HepG2 (cell line): Measurements from ENCODE around the gene POMT1. TPM values are rescaled to one million over a fixed set of nuclear protein-coding genes. Genes with fewer than 3 reads are reported as not detected.
A peak's percentile ranks its signal among the peaks of the same experiment; 100 is the strongest.

Source experiments
- ATAC-seq: fragments of 200-7000 bp; cut with Tn5 transposase; 3 replicates; pipeline ENCODE4 v1.9.1; 2020; ENCODE audit warnings: mild to moderate bottlenecking, moderate library complexity
- BruUV-seq: library from RNA; stranded (reverse); fragments of 400-500 nt; replicated peaks from 2 replicates; lab custom pipeline; 2021; lab: Mats Ljungman, UMichigan
- CTCF ChIA-PET: fragments of 300-600 bp; formaldehyde crosslinking; extraction: SDS; loops from one replicate; lab custom pipeline; 2021; ENCODE audit warnings: low total read pairs, inconsistent platforms, low intra/inter-chr PET ratio; lab: Yijun Ruan, JAX
- POLR2A ChIA-PET: fragments of 350-600 bp; sonication (Branson Sonifier 250); formaldehyde crosslinking; loops from one replicate; lab custom pipeline; 2020; ENCODE audit warnings: antibody characterized with exemption, inconsistent platforms; lab: Yijun Ruan, JAX
- DNase-seq: peaks from one replicate; pipeline ENCODE4 v3.0.0-alpha.2; 2015; ENCODE audit warnings: low spot score
- FAIRE-seq: peaks from 3 replicates; lab custom pipeline; 2011; peaks lifted over from hg19 to GRCh38; lab: Jason Lieb, UNC
- H2AFZ ChIP-seq: one replicate; pipeline ENCODE4 v1.6.1; 2011; ENCODE audit warnings: low read length, inconsistent platforms
- H3K27ac ChIP-seq: fragments of 300-600 bp; 3 replicates; pipeline ENCODE4 v1.8.0; 2011; ENCODE audit warnings: mixed run types, mild to moderate bottlenecking, mixed read lengths, low read length, inconsistent platforms; ENCODE audit not compliant: insufficient read depth; ENCODE audit errors: extremely low read length
- H3K27me3 ChIP-seq, 2 experiments: fragments of 200-600 bp in 1 of 2; 2 replicates in 1 of 2; 3 replicates in 1 of 2; pipeline versions ENCODE4 v1.6.0 to v1.8.0; 2011; ENCODE audit warnings: low read length in 2 of 2, mild to moderate bottlenecking in 2 of 2, moderate library complexity in 2 of 2, inconsistent platforms in 1 of 2; ENCODE audit not compliant: insufficient read depth in 2 of 2, control insufficient read depth in 1 of 2
- H3K36me3 ChIP-seq, 2 experiments: fragments of 200-600 bp in 1 of 2; replicated peaks in 1 of 2; 2 replicates in 1 of 2; 3 replicates in 1 of 2; pipeline versions ENCODE4 v1.5.1 to v1.8.0; 2011; ENCODE audit warnings: low read length in 2 of 2, inconsistent platforms in 1 of 2; ENCODE audit not compliant: insufficient read depth in 2 of 2, control insufficient read depth in 1 of 2
- H3K4me1 ChIP-seq: 2 replicates; pipeline ENCODE4 v1.5.1; 2012; ENCODE audit warnings: low read length, inconsistent platforms; ENCODE audit not compliant: insufficient read depth
- H3K4me2 ChIP-seq: 2 replicates; pipeline ENCODE4 v1.6.0; 2011; ENCODE audit warnings: low read depth, low read length, inconsistent platforms
- H3K4me3 ChIP-seq, 3 experiments: fragments of 200-600 bp in 1 of 3; sonication (generic), shearing (Covaris generic) in 1 of 3; replicated peaks in 1 of 3; 2 replicates each; pipeline ENCODE4 v1.5.1; 2011 to 2016; ENCODE audit warnings: low read length in 3 of 3, inconsistent platforms in 2 of 3, low read depth in 2 of 3, mild to moderate bottlenecking in 2 of 3, control low read depth in 1 of 3, mixed read lengths in 1 of 3; ENCODE audit not compliant: insufficient read depth in 1 of 3
- H3K79me2 ChIP-seq: one replicate; pipeline ENCODE4 v1.6.1; 2011; ENCODE audit warnings: low read length, inconsistent platforms; ENCODE audit not compliant: insufficient read depth
- H3K9ac ChIP-seq: 2 replicates; pipeline ENCODE4 v1.6.0; 2011; ENCODE audit warnings: mild to moderate bottlenecking, low read depth, low read length, inconsistent platforms; ENCODE audit not compliant: insufficient read depth
- H3K9me3 ChIP-seq: 2 replicates; pipeline ENCODE4 v1.5.1; 2012; ENCODE audit warnings: mild to moderate bottlenecking, low read length
- H4K20me1 ChIP-seq: 2 replicates; pipeline ENCODE4 v1.6.0; 2011; ENCODE audit warnings: inconsistent platforms, mild to moderate bottlenecking, low read length, moderate library complexity; ENCODE audit not compliant: insufficient read depth
- AGO2 ChIP-seq: fragments of 200-400 bp; formaldehyde crosslinking; optimal IDR thresholded peaks from 2 replicates; pipeline ENCODE3; 2017; ENCODE audit warnings: mild to moderate bottlenecking, low read depth, low read length, moderate library complexity
- MXD1 ChIP-seq: sonication (generic); formaldehyde crosslinking; IDR thresholded peaks from 2 replicates; pipeline ENCODE4 v1.4.0; 2020; ENCODE audit warnings: mild to moderate bottlenecking, missing genetic modification reagents
- RBM22 ChIP-seq: fragments of 200-400 bp; formaldehyde crosslinking; optimal IDR thresholded peaks from 2 replicates; pipeline ENCODE3; 2017; ENCODE audit warnings: mild to moderate bottlenecking, low read length, moderate library complexity
- TFE3 ChIP-seq: IDR thresholded peaks from 2 replicates; pipeline ENCODE4 v1.6.1; 2016
- ZBTB39 ChIP-seq: sonication (generic); formaldehyde crosslinking; IDR thresholded peaks from 2 replicates; pipeline ENCODE4 v1.5.0; 2020; ENCODE audit warnings: missing genetic modification reagents
- ZC3H4 ChIP-seq: sonication (generic); formaldehyde crosslinking; IDR thresholded peaks from 2 replicates; pipeline ENCODE4 v1.4.0; 2020; ENCODE audit warnings: missing genetic modification reagents, borderline replicate concordance
- ZNF3 ChIP-seq: IDR thresholded peaks from 2 replicates; pipeline ENCODE4 v1.7.0; 2017; ENCODE audit warnings: inconsistent platforms
- ZSCAN31 ChIP-seq: sonication (generic); formaldehyde crosslinking; IDR thresholded peaks from 2 replicates; pipeline ENCODE4 v1.5.0; 2020; ENCODE audit warnings: low read depth, mild to moderate bottlenecking, missing genetic modification reagents
- WGBS: methylation state at CpG from one replicate; pipeline ENCODE4 v1.1.6; 2017; ENCODE audit warnings: low lambda C conversion rate; 5-methylcytosine and 5-hydroxymethylcytosine counted together
- in situ Hi-C: cut with HindIII; loops from 2 replicates; pipeline ENCODE4 v1.10.0; 2017; ENCODE audit warnings: low pct_unique_long_range_greater_than_20kb; ENCODE audit not compliant: extremely low pct_ligation_motif_present
- intact Hi-C: fragments of 100-400 bp; cut with micrococcal nuclease; formaldehyde crosslinking; loops from one replicate; pipeline ENCODE4 v1.10.0; 2022; ENCODE audit not compliant: unreplicated experiment
- polyA plus RNA-seq, 8 experiments: library from polyadenylated mRNA; depleted of rRNA in 3 of 8; stranded (reverse) in 7 of 8; unstranded in 1 of 8; fragments of >200 nt; fragmentation: Illumina TruSeq in 4 of 8; extraction: Trizol in 4 of 8; gene quantifications; 2 replicates each; pipeline versions ENCODE4 v1.2.1 to v1.2.3, GENCODE V29; 2011 to 2016; ENCODE audit warnings: low read depth in 4 of 8, missing spikeins in 1 of 8, mixed read lengths in 1 of 8; ENCODE audit not compliant: insufficient read depth in 1 of 8
- total RNA-seq, 5 experiments: library from RNA; depleted of rRNA; stranded (reverse); fragments of >200 nt; fragmentation: Illumina TruSeq; extraction: Trizol; gene quantifications; 2 replicates each; pipeline ENCODE4 v1.2.3, GENCODE V29; 2016; ENCODE audit warnings: low read depth in 1 of 5

POMT1 gene
- total and polyA plus RNA-seq, 2 of the 13 experiments (the other 11 are each of a cell fraction or from before 2014, with no cell fraction given), result 21.6 to 22.7 TPM

DNA sequence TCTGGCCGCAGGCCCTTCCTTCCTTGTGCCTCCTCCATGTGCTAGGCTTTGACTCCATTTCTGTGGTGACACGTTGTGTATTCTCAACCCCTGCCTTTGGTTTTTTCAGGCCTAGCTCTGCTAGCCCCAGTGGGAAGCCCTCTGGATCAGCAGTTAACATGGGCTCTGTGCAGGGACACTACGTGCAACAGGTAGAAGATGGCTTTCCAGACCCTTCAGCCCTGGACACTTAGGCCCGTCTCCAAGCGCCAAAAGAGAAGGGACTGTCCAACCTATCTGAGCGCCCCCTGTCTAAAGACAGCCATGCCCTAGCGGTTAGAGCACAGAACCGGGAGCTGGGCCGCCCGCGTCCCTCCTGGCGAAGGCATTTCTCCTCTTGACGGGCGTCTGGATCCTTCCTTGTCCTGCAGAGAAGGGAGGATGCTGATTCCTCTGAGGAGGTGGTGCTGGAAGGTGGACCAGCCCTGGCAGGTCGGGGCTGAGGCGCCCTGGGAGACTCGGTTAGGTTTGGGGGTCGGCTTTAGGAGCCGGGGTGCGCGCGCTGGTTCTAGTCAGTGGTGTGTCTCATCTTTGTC lies 8.3 kb upstream of the POMT1 start (continued):
- TF ChIP-seq MXD1 (CRISPR knock-in tag) (no peak), ZC3H4 (CRISPR knock-in tag) (no peak)

DNA sequence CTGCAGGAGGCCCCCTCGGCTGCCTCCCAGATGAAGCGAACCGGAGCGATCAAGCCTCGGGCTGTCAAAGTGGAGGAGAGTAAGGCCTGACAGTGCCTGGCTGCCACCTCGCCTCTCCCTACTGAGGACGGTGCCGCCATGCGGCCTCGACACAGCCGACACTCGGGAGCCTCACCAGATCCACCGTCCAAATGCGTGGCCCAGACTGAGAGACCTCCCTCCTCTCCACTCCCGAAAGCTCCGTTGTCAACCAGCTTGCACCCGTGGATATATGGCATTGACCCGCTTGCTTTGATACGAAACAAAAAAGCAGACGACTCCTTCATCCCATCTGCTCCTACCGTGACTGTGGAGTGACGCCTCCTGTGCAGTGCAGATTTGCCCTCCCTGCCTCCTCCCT lies 6.9 kb upstream of the POMT1 start:
- no peak for FAIRE-seq
- TSS peak; percentile 13 for BruUV-seq
- Histone ChIP-seq H3K36me3 (peaks cover 50 to 75% of the 10 kb centered on the region in 2 experiments), H3K27me3 (no peaks in the 10 kb centered on the region), H3K4me1 (0 out of 2 replicates have a peak, but pooled peaks cover 1% of the 10 kb centered on the region), H3K9me3 (no peaks in the 10 kb centered on the region), H3K27ac (no peak overlapping the region), H4K20me1 (no peaks in the 10 kb centered on the region), H3K9ac (no peak overlapping the region), H2AFZ (no peak overlapping the region), H3K4me3 (no peak overlapping the region), H3K4me2 (no peak overlapping the region), H3K79me2 (no peaks in the 10 kb centered on the region)
- DNase-seq, result no peak
- ATAC-seq, result no peak
- intact Hi-C loops (no loop called here), in situ Hi-C loops (no loop called here)
- no peak for TF ChIP-seq ZSCAN31 (CRISPR knock-in tag)
- no peak for TF ChIP-seq TFE3
- TF ChIP-seq ZBTB39 (CRISPR knock-in tag), result no peak
- peak; percentile 11 for TF ChIP-seq RBM22
- peak; percentile 57 for TF ChIP-seq AGO2
- TF ChIP-seq ZNF3 (CRISPR knock-in tag), result no peak
- CTCF ChIA-PET, result no interaction called here
- WGBS, result 95% methylated on average over 13 of the region's 22 CpGs
- POLR2A ChIA-PET, result no interaction called here
